Measurements from ENCODE around the gene ANKDD1B.
A peak's percentile ranks its signal among the peaks of the same experiment; 100 is the strongest.

Gene ANKDD1B

DNA sequence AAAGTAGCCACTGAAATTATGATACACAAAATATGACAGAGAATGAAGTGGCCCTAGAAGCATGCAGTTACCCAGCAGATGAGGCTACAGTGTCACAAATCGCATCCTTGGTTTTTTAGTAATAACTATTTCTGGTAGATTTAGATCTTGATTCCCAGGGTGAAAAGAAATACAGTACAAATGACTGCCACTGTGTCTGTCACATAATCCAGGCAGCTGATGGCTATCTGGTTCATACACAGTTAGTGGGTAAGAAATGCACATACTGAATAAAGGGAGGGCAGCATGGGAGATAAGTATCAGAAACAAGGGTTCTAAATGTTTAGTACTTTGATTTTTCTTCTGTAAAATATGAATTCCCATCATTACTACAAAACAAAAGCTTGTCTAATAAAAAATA, 64.5 kb downstream of the ANKDD1B start:
- intact Hi-C loops (cut with DNase I; ENCODE audit: low total_unique reads) = no loop called here
- H3K4me3 ChIP-seq = no peak overlapping the region
- no peak overlapping the region for H3K27ac ChIP-seq
- H3K9me3 ChIP-seq = no peaks in the 10 kb centered on the region
- DNase-seq = no peak
- TF ChIP-seq, protein P1, sequence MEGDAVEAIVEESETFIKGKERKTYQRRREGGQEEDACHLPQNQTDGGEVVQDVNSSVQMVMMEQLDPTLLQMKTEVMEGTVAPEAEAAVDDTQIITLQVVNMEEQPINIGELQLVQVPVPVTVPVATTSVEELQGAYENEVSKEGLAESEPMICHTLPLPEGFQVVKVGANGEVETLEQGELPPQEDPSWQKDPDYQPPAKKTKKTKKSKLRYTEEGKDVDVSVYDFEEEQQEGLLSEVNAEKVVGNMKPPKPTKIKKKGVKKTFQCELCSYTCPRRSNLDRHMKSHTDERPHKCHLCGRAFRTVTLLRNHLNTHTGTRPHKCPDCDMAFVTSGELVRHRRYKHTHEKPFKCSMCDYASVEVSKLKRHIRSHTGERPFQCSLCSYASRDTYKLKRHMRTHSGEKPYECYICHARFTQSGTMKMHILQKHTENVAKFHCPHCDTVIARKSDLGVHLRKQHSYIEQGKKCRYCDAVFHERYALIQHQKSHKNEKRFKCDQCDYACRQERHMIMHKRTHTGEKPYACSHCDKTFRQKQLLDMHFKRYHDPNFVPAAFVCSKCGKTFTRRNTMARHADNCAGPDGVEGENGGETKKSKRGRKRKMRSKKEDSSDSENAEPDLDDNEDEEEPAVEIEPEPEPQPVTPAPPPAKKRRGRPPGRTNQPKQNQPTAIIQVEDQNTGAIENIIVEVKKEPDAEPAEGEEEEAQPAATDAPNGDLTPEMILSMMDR (IDR thresholded peaks at IDR 0.05) = no peak
- no peaks in the 10 kb centered on the region for H3K27me3 ChIP-seq
- H3K4me1 ChIP-seq = peaks cover 0 to under 1% (median 0%) of the 10 kb centered on the region in 4 donors
- H3K36me3 ChIP-seq = peaks cover 0 to 38% (median 7%) of the 10 kb centered on the region in 3 donors

DNA sequence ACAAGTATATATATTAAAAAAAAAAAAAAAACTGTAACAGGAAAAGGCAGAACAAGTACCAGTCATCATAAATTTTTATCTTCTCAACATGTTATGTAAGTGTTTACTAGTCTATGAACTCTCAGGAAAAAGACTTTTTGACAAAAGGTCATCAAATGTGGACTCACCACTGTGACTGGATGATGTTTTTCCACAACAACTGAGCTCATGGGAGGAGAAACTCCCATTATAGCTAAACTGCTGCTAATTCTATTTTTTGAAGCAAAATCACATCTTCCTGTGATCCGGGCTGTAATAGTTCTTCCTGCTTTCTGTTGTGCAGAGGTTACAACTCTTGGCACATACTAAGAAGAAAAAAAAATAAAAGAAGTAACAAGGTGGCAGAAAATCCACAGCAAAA, 66.4 kb downstream of the ANKDD1B start:
- DNase-seq = no peak
- Histone ChIP-seq H3K36me3 (peaks cover 0 to 36% (median 7%) of the 10 kb centered on the region in 3 donors), H3K4me3 (no peak overlapping the region), H3K27me3 (no peaks in the 10 kb centered on the region), H3K9me3 (no peaks in the 10 kb centered on the region), H3K27ac (no peak overlapping the region), H3K4me1 (peaks cover 0 to 5% (median 0%) of the 10 kb centered on the region in 4 donors)
- TF ChIP-seq, protein P1 (IDR thresholded peaks at IDR 0.05) = no peak
- intact Hi-C loops (cut with DNase I; ENCODE audit: low total_unique reads) = no loop called here

- H3K27ac ChIP-seq = no peak overlapping the region
- intact Hi-C loops (cut with DNase I; ENCODE audit: low total_unique reads) = no loop called here
- TF ChIP-seq, protein P1 (IDR thresholded peaks at IDR 0.05) = no peak
These were observed 66.9 kb downstream of the ANKDD1B start for GRCh38 chr5:75678155-75678554.

GRCh38 chr5:75681125-75681830, 70.0 kb downstream of the ANKDD1B start:
- intact Hi-C loops (cut with DNase I; ENCODE audit: low total_unique reads) = loop anchor here (5.0 kb wide), 1 partner anchor 444 kb away; the partner anchor contains the start of gene ANKRD31
- no peak for DNase-seq
- no peak overlapping the region for H3K27ac ChIP-seq
- H3K4me3 ChIP-seq = no peak overlapping the region
- no peaks in the 10 kb centered on the region for H3K27me3 ChIP-seq
- peaks cover 0 to 5% (median 0%) of the 10 kb centered on the region in 4 donors for H3K4me1 ChIP-seq
- peaks cover 4 to 36% (median 15%) of the 10 kb centered on the region in 3 donors for H3K36me3 ChIP-seq
- TF ChIP-seq, protein P1 (IDR thresholded peaks at IDR 0.05) = peak; percentile 68 to 75
- H3K9me3 ChIP-seq = no peaks in the 10 kb centered on the region

More at GRCh38 chr5:75678155-75678554, 66.9 kb downstream of the ANKDD1B start:
- Histone ChIP-seq H3K4me3 (no peak overlapping the region), H3K36me3 (peaks cover 0 to 36% (median 7%) of the 10 kb centered on the region in 3 donors), H3K27me3 (no peaks in the 10 kb centered on the region), H3K4me1 (peaks cover 0 to 5% (median 0%) of the 10 kb centered on the region in 4 donors), H3K9me3 (no peaks in the 10 kb centered on the region)
- DNase-seq = no peak

DNA sequence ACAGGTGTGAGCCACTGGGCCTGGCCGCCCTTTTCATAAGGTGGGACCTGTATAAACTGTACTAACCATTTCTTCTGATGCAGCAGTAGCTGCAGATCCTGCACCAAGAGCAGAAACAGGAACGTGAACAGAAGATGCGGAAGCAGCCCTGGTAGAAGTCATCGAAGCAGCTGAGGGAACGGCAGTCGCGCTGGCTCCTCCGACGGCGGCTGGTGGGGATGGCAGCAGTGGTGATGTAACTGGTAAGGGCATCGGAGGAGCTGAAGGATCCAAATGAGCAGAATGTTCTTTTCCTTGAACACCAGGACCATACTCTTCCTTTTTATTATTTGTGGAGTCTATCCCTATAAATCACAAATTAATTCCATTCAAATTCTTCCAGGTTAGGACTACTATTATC, 73.9 kb downstream of the ANKDD1B start:
- Histone ChIP-seq H3K36me3 (peaks cover 14 to 62% (median 35%) of the 10 kb centered on the region in 3 donors), H3K4me3 (no peak overlapping the region), H3K4me1 (peaks cover 0 to 5% (median 0%) of the 10 kb centered on the region in 4 donors), H3K9me3 (no peaks in the 10 kb centered on the region), H3K27ac (no peak overlapping the region), H3K27me3 (no peaks in the 10 kb centered on the region)
- no peak for DNase-seq
- intact Hi-C loops (cut with DNase I; ENCODE audit: low total_unique reads) = no loop called here
- TF ChIP-seq, protein P1 (IDR thresholded peaks at IDR 0.05) = no peak
